TTC549 (cell line): Measurements from ENCODE around the gene CD52.
A peak's percentile ranks its signal among the peaks of the same experiment; 100 is the strongest.

ENCODE experiments used
- FAIRE-seq: peaks from 2 replicates; lab custom pipeline; 2012; peaks lifted over from hg19 to GRCh38; lab: Jason Lieb, UNC

The CD52 gene, protein sequence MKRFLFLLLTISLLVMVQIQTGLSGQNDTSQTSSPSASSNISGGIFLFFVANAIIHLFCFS

DNA sequence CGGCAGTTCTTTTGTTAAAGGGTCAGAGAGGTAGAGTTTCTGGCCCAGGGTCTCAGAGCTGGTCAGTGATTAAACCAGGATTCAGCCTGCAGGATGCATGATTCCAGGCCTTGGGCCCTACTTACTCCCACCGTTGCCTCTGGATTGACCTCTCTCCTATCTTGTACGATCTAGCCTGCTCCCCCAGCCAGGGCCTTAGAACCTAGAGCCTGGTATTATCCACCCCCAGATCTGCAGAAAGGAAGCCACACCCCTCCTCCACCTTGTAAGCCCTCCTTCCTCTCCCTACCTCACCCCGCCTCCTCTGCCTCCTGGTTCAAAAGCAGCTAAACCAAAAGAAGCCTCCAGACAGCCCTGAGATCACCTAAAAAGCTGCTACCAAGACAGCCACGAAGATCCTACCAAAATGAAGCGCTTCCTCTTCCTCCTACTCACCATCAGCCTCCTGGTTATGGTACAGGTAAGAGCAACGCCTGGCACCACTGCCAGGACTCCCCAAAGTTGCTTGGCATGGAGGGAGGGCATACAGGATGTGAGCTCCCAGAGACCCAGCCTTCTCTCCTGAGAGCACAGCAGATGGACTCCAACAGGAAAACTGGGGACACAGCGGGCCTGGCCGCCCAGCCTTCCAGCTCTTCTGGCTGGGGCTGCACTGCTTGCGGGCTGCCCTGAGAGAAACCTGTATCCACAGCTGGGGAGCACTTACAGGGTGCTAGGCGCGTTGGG, at the start of gene CD52:
Gene CD52 (plus strand): TSS at position 347 of the 726 bp plus-strand sequence. CDS start 60 bp downstream, at position 407.
- FAIRE-seq = no peak

DNA sequence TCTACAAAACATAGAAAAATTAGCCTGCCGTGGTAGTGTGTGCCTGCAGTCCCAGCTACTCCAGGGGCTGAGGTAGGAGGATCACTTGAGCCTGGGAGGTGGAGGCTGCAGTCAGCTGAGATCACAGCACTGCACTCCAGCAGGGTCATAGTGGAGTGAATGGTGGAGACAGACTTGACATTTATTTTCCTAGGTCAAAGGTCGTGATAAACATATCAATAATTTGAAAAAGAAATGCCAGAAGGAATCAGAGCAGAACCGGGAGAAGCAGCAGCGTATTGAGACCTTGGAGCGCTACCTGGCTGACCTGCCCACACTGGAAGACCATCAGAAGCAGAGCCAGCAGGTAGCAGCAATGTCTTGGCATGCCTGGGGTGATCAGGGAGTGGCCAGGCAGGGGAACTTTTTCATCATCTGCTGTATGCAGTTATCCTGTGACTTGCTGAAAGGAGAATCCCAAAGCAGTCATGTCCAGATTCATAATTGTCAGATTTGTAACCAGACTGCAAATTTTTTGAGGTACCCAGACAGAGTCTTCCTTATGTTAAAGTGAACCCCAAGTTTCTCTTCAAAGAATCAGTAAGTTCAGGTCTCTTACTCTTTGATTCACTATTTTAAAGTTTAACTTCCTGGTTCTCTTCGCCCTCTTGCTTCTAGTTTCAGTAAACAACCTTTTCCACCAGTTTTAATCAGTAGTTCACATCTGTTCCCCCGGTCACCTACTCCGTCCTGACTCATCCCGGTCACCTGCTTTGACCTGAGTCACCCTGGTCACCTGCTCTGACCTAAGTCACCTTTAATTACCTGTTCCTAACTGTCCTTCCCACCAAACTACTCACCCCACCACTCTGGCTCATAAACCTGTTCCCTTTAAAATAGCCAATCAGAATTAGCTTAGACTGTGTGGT, 49.2 kb upstream of the CD52 start:
- FAIRE-seq = no peak

DNA sequence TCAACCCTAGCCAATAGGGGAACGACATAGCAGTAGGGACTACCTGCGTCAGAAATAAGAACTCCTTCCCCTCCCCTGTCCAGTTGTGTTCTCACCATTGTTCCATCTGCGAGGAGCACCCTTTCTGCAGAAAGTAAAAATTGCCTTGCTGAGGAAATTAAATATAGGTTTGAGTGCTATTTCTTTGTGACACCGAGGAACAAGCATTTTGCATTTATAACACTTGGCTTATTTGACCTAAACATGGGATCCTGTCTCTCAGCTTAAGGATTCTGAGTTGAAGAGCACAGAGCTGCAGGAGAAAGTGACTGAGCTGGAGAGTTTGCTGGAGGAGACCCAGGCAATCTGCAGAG, 48.6 kb upstream of the CD52 start:
- FAIRE-seq = no peak

DNA sequence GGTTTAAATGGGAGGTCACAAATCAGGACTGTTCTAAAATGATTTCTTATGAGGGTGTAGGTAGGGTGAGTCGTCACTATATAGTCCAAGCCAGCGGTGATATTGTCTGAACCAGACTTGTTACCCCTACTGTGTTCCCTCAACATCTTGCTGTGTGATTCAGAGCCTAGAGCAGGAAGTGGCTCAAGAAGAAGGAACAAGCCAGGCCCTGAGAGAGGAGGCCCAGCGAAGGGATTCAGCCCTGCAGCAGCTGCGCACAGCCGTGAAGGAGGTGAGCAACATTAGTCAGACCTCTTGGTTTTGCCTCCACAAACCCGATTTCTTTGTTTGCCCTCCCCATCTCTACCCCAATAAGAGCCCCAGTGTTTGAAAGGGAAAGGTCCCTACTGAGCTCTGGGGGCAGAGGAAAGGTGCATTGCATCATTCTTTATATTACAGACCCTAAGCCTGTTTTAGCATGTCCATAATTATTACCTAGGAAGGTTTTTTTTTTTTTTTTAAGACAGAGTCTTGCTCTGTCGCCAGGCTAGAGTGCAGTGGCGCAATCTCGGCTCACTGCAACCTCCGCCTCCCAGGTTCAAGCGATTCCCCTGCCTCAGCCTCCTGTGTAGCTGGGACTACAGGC, 42.8 kb upstream of the CD52 start:
- no peak for FAIRE-seq

DNA sequence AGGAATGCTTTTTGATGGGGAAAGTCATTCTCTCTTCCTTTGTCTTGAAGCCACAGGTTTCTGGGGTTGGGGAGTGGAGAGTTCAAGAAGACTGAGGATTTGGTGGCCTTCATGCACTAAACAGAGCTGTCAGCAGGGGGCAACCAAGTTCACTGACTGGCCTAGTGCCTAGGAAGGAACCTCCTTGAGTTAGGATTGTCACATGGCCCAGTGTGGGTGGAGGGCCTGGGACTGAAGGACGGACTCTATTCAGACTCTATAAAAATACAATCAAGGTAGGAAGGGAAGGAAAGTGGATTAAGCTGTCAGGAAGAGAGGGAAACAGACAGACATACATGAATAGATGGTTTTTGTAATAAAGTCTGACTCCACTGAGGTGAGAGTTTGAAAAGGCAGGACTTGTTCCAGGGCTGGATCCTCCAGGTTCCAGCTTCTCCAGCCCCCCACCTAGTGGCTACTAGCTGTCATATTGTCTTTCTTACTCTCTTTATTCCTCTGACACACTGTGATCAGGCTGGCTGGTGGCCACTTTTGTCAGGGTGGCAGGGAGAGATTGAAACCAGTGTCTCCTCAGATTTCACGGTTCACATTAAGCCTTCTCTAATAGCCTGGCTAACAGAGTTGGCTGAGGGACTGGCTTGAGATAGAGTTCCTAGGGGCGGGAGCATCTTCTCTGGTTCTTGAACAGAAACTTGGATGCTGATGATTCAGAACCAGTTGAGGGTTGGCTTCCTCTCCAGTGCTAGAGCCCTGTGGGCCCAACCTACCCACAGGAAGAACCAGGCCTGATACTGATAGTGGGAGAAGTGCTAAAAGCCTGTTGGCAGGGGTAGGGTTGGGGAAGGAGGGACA, 42.0 kb upstream of the CD52 start:
- FAIRE-seq = peak; percentile 29

DNA sequence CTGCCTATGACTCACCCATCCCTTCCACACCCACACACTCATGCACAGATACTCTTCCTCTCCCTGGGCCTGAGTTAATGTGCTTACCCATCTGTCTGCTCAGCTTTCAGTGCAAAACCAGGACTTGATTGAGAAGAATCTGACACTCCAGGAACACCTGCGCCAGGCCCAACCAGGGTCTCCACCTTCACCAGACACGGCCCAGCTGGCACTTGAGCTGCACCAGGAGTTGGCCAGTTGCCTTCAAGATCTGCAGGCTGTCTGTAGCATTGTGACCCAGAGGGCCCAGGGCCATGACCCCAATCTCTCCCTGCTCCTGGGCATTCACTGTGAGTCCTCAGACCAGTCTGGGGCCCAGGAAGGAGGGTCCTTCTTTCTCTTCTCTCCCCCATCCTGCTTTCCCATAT, 41.3 kb upstream of the CD52 start:
- FAIRE-seq = no peak

DNA sequence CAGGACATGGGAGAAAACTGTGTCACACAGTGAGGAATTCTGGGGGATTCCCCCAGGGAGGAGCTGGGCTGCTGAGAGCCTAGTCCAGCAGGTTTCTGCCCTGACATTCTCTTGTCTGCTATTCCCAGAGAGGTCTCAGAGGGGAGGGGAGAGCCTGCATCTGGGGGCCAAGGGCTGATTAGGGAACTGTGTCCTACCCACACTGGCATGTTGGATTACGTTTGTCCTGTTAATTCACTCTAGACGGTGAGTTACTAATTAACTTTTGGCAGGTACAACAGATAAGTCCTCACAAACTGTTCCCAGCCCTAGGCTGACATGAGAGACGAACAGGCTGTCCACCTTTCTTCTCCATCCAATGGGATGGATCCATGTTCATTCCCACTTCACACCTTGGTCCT, 40.5 kb upstream of the CD52 start:
- FAIRE-seq = no peak

DNA sequence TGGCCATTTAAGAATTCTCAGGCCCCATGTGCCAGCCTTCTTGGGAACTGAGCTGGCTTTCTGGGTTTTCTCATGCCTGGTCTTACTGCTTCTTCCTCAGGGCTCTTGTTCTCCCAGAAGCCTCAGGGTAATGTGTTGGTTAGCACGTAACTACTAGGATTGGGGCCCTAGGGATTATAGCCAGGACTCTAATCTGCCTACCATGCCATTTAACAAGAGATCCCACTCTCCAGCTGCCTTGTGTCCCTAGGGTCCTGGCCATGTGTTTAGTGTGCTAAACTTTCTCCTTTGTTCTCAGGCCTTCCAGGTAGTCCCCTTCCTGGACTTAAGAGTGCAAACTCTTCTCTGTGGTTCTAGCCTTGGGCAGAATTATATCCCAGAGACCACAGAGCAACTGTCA, 40.0 kb upstream of the CD52 start:
- FAIRE-seq = no peak

DNA sequence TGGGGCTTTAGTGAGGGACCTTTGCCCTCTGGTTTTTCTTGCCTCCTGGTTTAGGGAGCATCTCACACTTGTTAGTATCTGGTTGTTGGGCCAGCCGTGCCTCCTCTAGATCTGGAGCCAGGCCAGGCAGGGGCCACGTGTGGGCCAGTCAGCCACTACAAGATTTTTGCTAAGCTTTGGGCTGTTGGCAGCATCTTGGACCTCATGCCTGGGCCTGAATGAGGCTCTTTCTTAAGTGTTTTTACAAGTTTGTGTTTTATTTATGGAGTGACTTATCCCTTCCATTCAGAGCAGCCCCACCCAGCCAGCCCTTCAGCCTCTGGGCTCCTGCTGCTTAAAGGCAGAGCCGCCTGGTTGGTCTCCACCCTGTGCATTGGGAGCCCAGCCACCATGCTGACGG, 39.5 kb upstream of the CD52 start:
- FAIRE-seq = no peak

DNA sequence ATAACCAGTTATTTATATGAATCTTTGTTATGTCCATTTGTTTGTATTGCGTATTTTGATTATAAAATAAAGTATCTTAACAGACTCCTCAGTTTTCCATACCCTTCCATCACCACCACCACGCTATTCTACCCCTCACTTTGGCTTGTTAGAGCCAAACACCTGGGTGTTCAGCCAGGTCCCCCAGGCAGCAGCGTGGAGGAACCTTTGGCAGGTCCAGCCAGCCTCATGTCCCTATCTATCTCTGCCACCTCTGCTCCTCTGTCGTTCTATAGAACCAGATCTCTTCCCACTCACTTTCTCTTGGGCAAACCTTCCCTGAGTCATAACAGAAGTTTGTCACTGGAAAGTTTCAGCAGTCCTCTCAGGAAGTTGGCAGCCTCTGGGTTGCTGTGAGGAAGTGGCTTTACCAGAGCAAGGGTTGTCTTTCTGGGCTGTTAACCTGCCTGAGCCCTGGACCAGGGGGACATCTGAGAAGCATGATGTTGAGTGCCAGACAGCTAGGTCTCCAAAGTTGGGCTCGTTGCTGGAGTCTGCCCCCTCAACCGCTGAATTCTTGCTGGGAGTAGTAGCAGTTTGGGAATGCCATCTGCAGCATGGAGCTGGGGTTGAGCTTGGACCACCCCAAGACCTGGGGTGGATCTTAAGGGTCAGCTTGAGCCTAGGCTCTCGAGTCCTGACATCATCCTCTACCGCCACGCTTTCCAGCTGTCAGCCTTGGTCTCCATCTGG, 38.9 kb upstream of the CD52 start:
- no peak for FAIRE-seq

DNA sequence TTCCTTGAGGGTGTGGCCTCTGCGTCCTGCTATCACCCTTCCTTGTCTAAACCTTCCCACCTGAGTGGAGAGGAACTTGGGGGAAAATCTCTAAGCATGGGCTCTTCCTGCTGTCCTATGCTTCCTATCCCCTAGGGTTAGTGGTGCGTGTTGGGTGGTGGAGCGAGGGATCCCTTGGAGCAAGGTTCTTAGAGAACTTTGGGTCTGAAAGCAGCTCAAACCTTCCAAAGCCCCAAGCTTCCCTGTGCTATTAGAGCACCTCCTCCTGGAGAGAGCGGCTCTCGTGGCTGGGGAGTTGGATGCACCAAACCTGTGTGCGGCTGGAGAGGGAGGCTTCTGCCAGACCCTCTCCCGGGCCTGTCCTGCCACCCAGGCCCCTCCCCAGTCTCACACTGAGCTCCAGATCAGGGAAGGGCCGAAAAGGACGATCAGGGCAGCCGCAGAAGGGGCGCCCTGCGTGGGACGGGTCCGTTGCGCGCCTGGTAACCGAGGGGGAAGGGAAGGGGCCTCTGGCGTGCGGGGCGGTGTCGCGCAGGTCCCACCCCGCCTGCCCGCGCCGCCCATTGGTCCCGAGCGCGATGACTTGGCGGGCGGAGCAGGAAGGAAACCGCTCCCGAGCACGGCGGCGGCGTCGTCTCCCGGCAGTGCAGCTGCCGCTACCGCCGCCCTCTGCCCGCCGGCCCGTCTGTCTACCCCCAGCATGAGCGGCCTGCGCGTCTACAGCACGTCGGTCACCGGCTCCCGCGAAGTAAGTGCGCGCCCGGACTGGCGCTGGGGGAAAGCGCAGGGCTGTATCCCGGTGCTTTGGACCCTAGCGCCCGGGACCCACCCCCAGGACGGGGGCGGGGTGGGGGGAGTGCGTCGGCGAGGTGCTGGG, 38.1 kb upstream of the CD52 start, which contains the start of gene SH3BGRL3:
Gene SH3BGRL3 (plus strand): TSS at position 631 of the 877 bp plus-strand sequence. CDS start 70 bp downstream, at position 701.
- no peak for FAIRE-seq

DNA sequence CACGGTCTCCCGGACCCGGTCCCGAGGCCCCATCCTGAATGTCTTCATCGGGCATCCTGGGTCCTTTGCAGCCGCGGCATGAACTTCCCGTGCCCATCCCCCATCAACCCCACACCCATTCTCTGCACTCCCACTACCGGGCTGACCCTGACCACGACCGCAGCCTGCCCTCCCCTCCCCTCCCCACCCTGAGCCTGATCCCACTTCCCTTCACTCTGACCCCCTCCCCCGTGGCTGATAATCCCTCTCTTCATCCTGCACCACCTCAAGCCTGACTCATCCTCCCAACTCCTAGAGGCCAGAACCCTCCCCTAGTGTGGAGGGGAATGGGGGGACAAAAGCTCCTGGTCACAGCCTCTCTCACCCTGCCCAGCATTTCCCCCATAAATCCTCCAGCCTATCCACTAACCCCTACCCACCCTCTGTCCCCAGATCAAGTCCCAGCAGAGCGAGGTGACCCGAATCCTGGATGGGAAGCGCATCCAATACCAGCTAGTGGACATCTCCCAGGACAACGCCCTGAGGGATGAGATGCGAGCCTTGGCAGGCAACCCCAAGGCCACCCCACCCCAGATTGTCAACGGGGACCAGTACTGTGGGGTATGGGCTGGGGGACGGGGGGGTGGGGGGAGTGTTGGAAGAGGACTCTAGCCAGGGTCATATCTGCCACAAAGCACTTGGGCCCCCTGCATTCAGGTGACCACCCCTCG, 37.3 kb upstream of the CD52 start:
- no peak for FAIRE-seq

DNA sequence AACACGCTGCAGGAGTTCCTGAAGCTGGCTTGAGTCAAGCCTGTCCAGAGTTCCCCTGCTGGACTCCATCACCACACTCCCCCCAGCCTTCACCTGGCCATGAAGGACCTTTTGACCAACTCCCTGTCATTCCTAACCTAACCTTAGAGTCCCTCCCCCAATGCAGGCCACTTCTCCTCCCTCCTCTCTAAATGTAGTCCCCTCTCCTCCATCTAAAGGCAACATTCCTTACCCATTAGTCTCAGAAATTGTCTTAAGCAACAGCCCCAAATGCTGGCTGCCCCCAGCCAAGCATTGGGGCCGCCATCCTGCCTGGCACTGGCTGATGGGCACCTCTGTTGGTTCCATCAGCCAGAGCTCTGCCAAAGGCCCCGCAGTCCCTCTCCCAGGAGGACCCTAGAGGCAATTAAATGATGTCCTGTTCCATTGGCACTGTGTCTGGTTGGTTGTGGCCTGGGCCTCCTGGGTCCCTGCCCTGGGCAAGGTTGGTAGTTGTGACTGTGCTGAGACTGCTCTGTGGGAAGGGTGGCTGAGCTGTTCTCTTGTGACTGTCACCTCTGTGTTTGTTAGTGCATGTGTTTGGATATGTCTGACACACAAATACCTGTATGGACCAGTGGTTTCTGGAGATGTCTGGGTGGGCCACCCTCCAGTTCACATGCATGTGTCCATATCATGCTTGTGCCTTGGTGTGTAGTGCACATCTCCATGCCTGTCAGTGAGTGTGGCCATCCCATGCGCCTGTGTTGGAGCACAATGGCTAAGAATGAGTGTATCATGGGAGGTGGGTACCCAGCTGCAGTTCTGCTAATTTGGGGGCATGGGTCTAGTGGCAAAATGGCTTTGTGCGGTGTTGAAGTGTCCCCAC, 36.4 kb upstream of the CD52 start:
- FAIRE-seq = no peak

DNA sequence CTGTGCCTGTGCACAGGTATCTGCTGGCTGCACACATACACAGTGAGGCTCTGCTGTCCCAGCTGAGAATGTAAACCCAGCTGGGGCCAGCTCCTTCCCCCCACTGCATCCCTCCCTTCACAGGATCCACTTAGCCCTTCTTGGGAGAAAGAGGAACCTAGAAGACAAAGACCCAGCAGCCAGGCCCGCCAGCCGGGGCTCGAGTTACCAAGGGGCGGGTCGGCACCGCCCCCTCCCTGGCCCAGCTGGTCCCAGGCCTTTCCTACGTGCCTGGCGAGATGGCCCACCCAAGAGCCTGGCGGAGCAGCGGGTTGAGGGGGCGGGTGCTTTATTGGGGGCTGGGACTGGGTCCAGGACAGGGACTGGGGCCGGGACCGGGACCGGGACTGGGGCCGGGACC, 35.8 kb upstream of the CD52 start:
- no peak for FAIRE-seq

DNA sequence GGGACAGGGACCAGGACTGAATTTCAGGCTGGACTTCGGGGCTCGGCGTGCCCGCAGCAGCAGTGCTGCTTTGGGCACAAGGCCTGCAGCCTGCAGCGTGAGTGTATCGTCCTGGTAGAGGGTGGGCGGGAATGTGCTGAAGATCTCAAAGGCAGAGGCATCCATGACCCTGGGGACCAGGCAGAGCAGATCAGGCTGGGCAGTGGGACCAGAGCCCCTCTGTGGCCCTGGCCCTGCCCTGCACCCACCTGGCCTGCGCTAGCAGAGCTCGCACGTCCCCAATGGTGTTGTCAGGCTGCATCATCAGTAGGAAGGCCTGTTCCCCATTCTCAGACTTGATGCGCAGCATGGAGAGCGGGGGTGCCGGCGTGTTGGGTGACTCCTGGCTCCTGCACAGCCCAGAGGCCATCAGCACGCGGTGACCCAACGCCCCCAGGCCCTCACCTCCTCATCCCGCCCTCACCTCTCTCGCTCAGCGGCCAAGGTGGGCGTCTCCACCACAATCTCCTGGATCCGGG, 35.3 kb upstream of the CD52 start:
- FAIRE-seq = no peak

DNA sequence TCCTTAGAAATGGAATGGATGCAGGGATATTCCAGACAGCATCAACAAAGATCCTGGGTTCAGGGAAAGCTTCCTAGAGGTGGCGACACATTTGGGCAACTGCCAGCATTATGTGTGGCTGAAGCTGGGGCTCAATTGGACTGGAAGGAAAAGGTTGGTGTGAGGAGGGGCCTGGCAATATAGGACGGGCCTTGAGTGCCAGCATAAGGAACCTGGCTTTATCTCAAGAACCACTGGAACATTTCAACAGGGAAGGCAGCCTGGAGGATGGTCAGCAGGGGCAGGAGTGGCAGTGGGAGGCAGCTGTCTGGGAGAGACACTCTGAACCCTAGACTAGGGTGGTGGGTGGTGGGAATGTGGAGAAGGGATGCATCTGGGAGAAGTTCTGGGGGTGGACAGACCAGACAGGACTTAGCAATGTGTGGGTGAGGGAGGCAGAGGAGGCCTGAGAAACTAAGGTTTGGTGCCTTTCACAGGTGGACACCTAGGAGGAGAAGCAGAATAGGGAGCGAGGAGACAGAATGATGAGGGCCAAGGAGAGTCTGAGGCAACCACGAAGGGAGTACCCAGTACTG, 34.4 kb upstream of the CD52 start:
- no peak for FAIRE-seq

DNA sequence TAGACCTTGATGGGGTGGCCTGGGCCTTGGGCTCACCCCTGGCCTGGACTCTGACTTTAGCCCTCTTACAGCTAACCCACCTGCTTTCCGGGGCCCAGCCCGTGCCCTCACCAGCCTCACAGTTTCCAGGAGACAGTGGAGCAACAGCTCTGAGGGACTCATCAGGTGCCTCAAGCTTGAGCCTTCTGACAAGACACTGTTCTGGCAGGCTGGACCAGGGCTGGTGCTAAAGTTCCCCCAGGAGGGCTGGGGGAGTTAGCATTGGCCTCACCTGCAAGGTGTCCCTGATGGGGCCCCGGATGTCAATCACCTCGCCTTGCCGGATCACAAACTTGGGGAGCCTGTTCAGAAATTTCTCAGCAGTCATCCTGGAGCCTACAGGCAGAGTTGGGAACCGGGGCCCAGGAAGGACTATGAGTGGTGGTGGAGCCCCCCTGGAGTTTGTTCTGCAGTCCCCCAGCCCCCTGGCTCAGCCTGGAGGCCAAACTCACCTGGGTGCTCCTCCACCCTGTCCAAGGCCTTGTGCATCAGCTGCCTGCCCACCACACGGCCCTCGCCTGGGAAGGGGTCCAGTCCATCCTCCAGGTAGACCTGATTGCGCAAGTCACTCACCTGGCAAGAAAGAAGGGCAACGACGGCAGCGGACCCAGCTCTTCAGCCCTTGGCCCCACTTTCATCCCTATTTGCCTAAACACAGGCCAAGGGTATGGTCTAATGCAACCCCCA, 33.7 kb upstream of the CD52 start:
- no peak for FAIRE-seq
